Mucosa of descending colon (tissue), 3 donors: Measurements from ENCODE around the gene NAE1. TPM values are rescaled to one million over a fixed set of nuclear protein-coding genes. Genes with fewer than 3 reads are reported as not detected.

Source experiments
- ATAC-seq: fragments of 200-7000 bp; cut with Tn5 transposase; one replicate; pipeline ENCODE4 v1.9.1; 2020; ENCODE audit warnings: mild to moderate bottlenecking, moderate library complexity
- DNase-seq, 3 donors: peaks; one replicate each; pipeline ENCODE4 v3.0.0-alpha.2; 2020
- H3K36me3 ChIP-seq: fragments of 200-600 bp; one replicate; pipeline ENCODE4 v1.8.0; 2021; ENCODE audit warnings: low read depth, mild to moderate bottlenecking
- H3K4me1 ChIP-seq: fragments of 200-600 bp; one replicate; pipeline ENCODE4 v1.8.0; 2021; ENCODE audit warnings: low read depth, mild to moderate bottlenecking
- H3K4me3 ChIP-seq: fragments of 200-600 bp; one replicate; pipeline ENCODE4 v1.8.0; 2021; ENCODE audit warnings: mild to moderate bottlenecking
- H3K9me3 ChIP-seq: fragments of 200-600 bp; one replicate; pipeline ENCODE4 v1.8.0; 2021; ENCODE audit warnings: mild to moderate bottlenecking
- intact Hi-C, 2 donors: fragments of 100-400 bp; cut with DNase I in 1 of 2; cut with micrococcal nuclease in 1 of 2; formaldehyde crosslinking; loops; one replicate each; pipeline versions ENCODE4 v1.11.0 to v1.11.1; 2022; cut with DNase I, micrococcal nuclease
- total RNA-seq, 3 donors: library from RNA; stranded (reverse); fragmentation: NEBNext Ultra II Directional in 2 of 3; extraction: Animal tissue kit (Norgen Biotek cat#: 25700) in 2 of 3; gene quantifications; one replicate each; pipeline versions ENCODE4 v1.2.1 to v1.2.4, GENCODE V29; 2021 to 2023
- TF ChIP-seq, protein P1 (sequence below): fragments of 200-600 bp; IDR thresholded peaks from one replicate; pipeline ENCODE4 v1.8.0; 2022; ENCODE audit warnings: antibody characterized with exemption, mild to moderate bottlenecking
- donor health status: DM: no; HTN: no; CAD: no; lungs with moderate emphysema.
- donor health status: DM: no; HTN: no; CAD: no.
- donor health status: DM: no; HTN: yes; CAD: no.

Gene NAE1
- total RNA-seq, 3 donors from 2014 or later, result 48.4 to 52.9 (median 50.8) TPM

DNA sequence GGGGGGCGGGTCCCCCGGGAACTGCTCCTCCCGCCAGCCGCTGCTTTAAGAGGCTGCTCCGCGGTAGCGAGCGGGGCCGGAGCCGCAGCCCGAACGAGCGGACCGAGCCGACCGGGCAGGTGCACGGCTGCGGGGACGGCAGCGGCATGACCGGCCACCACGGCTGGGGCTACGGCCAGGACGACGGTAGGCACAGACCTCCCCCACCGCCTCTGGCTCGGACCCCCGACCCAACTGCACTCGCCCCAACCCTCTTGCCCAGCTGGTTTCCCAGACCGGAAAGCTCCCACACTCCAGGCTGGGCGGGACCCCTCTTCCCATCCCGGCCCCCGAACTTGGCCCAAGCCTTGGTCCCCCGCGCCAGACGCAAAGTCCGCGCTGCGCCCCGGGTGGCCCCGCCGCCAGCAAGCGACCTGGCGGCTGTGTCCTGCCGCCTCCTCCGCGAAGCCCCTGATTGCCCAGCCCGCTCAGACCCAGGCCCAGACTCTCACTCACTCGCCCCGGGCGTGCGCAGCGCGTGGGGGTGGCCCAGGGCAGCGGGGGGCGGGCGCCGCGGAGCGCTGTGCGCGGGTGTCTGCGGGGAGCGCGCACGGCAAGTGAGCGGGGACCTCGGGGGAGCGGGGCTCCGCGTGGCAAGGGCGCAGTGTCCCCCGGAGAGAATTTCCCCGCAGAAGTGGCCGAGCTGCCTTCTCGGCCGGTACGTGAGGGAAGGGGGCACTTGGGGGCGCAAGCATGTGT lies 13.7 kb upstream of the NAE1 start, which contains the start of gene CA7:
Gene CA7, plus strand, starts transcription at position 73 of the 738 bp plus-strand sequence. Its CDS starts 74 bp downstream, at position 147.
- intact Hi-C loops, result no loop called here
- TF ChIP-seq, protein P1, sequence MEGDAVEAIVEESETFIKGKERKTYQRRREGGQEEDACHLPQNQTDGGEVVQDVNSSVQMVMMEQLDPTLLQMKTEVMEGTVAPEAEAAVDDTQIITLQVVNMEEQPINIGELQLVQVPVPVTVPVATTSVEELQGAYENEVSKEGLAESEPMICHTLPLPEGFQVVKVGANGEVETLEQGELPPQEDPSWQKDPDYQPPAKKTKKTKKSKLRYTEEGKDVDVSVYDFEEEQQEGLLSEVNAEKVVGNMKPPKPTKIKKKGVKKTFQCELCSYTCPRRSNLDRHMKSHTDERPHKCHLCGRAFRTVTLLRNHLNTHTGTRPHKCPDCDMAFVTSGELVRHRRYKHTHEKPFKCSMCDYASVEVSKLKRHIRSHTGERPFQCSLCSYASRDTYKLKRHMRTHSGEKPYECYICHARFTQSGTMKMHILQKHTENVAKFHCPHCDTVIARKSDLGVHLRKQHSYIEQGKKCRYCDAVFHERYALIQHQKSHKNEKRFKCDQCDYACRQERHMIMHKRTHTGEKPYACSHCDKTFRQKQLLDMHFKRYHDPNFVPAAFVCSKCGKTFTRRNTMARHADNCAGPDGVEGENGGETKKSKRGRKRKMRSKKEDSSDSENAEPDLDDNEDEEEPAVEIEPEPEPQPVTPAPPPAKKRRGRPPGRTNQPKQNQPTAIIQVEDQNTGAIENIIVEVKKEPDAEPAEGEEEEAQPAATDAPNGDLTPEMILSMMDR, result no peak
- peak; percentile 38 for ATAC-seq

DNA sequence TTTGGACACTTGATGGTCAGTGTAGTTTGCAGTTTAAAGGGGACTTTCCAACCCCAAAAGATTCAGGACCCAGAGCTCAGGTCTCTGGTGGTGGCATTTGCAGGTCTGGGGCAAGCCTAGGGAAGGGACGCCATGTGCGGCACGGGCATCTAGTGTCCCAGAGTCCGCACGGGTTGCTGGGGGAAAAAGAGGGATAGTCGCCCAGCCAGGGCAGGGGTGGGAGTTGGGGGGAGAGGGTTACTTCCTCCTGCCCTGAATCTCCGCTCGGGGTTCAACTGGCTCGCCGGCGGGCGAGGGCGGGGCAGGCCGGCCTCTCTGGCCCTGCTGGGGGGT lies 13.2 kb upstream of the NAE1 start:
- Histone ChIP-seq H3K9me3 (no peaks in the 10 kb centered on the region), H3K4me3 (no peak overlapping the region), H3K36me3 (no peaks in the 10 kb centered on the region), H3K4me1 (peaks cover 11% of the 10 kb centered on the region)
- ATAC-seq, result no peak
- peak in 1 of 3 donors; percentile 46 for DNase-seq
- TF ChIP-seq, protein P1, result no peak
- intact Hi-C loops, result no loop called here

More for the DNA sequence above, 13.7 kb upstream of the NAE1 start, which contains the start of gene CA7:
- DNase-seq, result peak in 1 of 3 donors; percentile 26
- no peak within 1 kb of the TSS for H3K4me3 ChIP-seq
- H3K9me3 ChIP-seq, result no peaks in the 10 kb centered on the region
- H3K36me3 ChIP-seq, result no peaks in the 10 kb centered on the region
- H3K4me1 ChIP-seq, result peaks cover 11% of the 10 kb centered on the region

DNA sequence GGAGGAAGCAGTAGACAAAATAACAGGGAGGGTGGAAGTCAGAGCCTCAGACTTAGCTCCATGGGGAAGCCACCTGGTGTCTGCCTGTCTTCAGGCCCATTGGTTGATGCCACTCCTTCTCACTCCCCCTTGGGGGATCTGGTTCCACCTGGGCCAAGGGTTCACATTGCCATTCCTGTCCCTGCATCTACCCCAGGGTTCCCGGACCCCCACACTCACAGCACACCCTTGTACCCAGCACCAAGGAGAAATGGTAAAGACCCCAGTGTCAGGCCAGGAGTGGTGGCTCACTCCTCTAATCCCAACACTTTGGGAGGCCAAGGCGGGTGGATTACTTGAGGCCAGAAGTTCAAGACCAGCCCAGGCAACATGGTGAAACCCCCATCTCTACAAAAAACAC lies 12.4 kb upstream of the NAE1 start:
- DNase-seq (no peak), ATAC-seq (peak; percentile 13)
- H3K4me3 ChIP-seq, result no peak overlapping the region
- no peaks in the 10 kb centered on the region for H3K9me3 ChIP-seq
- peaks cover 11% of the 10 kb centered on the region for H3K4me1 ChIP-seq
- TF ChIP-seq, protein P1, result no peak
- H3K36me3 ChIP-seq, result no peaks in the 10 kb centered on the region
- intact Hi-C loops, result no loop called here

DNA sequence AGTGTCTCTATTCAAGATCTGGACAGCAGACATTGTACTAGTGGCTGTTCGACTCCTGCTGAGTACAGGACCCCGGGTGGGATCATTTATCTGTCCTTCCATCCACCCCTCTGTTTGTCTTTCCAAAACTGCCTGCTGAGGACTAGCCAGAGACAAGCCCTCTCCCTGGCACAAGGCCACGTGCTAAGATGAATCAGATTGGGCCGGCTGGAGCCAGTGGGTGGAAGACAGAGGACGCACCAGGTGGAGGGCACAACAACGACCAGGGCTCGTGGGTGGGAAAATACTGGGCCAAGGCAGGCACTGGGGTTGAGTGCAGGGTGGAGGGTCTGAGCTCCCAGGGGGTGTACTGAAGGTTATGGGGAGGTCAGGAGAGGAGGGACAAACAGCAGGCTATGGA lies 12.0 kb upstream of the NAE1 start:
- no peaks in the 10 kb centered on the region for H3K36me3 ChIP-seq
- TF ChIP-seq, protein P1, result no peak
- peak; percentile 19 for ATAC-seq
- DNase-seq, result no peak
- H3K4me3 ChIP-seq, result no peak overlapping the region
- H3K9me3 ChIP-seq, result no peaks in the 10 kb centered on the region
- intact Hi-C loops, result no loop called here
- H3K4me1 ChIP-seq, result peaks cover 11% of the 10 kb centered on the region

DNA sequence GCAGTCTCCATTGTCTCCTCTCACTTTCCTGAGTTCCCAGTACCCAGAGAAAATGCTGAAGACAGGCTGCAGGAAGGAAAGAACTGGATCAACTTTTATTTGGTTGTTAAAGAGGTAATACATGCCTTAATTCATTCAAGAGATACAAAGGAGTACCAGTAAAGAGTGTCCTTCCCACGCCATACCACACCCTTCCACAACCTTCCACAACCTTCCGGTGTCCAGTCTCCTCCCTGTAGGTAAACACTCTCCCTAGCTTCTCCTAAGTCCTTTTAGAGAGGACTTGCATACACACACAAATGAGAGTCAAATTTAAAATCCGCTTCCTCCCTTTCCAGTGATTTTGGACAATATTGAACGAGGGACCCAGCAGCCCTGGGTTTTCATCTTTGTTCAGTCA lies 10.6 kb upstream of the NAE1 start:
- intact Hi-C loops, result no loop called here
- H3K9me3 ChIP-seq, result no peaks in the 10 kb centered on the region
- DNase-seq (peak in 1 of 3 donors; percentile 42), ATAC-seq (peak; percentile 81)
- peaks cover 11% of the 10 kb centered on the region for H3K4me1 ChIP-seq
- no peaks in the 10 kb centered on the region for H3K36me3 ChIP-seq
- TF ChIP-seq, protein P1, result no peak
- no peak overlapping the region for H3K4me3 ChIP-seq
